Keratinocyte (primary cell): ENCODE data around the gene HSPG2. TPM values are rescaled to one million over a fixed set of nuclear protein-coding genes. Genes with fewer than 3 reads are reported as not detected.
A peak's percentile ranks its signal among the peaks of the same experiment; 100 is the strongest.

Source experiments
- DNase-seq: peaks from one replicate; pipeline ENCODE4 v3.0.0-alpha.2; 2011; ENCODE audit warnings: low read depth, missing footprints, low spot score
- FAIRE-seq: peaks from 2 replicates; lab custom pipeline; 2011; peaks lifted over from hg19 to GRCh38; lab: Jason Lieb, UNC
- H2AFZ ChIP-seq: 2 replicates; pipeline ENCODE4 v1.6.0; 2012; ENCODE audit warnings: low read length, control low read depth, inconsistent platforms; ENCODE audit not compliant: control insufficient read depth
- H3K27ac ChIP-seq: 2 replicates; pipeline ENCODE4 v1.5.1; 2011; ENCODE audit warnings: low read length; ENCODE audit not compliant: control insufficient read depth, insufficient read depth
- H3K27me3 ChIP-seq: 3 replicates; pipeline ENCODE4 v1.6.0; 2011; ENCODE audit warnings: low read length; ENCODE audit not compliant: control insufficient read depth, insufficient read depth; ENCODE audit errors: extremely low read depth
- H3K36me3 ChIP-seq, 2 experiments: 2 replicates in 1 of 2; 3 replicates in 1 of 2; pipeline ENCODE4 v1.5.1; 2011; ENCODE audit warnings: low read length in 2 of 2, mild to moderate bottlenecking in 1 of 2; ENCODE audit not compliant: control insufficient read depth in 2 of 2, insufficient read depth in 2 of 2; ENCODE audit errors: extremely low read depth in 1 of 2
- H3K4me1 ChIP-seq: 3 replicates; pipeline ENCODE4 v1.5.1; 2011; ENCODE audit warnings: low read length; ENCODE audit not compliant: control insufficient read depth, insufficient read depth; ENCODE audit errors: extremely low read depth
- H3K4me2 ChIP-seq: 3 replicates; pipeline ENCODE4 v1.6.0; 2011; ENCODE audit warnings: low read depth, low read length; ENCODE audit not compliant: control insufficient read depth, insufficient read depth; ENCODE audit errors: extremely low read depth
- H3K4me3 ChIP-seq, 3 experiments: fragments of 200-600 bp in 1 of 3; sonication (generic) in 1 of 3; 2 replicates in 2 of 3; 3 replicates in 1 of 3; pipeline ENCODE4 v1.5.1; 2011 to 2016; ENCODE audit warnings: low read length in 3 of 3, mild to moderate bottlenecking in 3 of 3, control low read depth in 2 of 3, inconsistent platforms in 1 of 3, low read depth in 1 of 3, mixed read lengths in 1 of 3, mixed run types in 1 of 3, moderate library complexity in 1 of 3; ENCODE audit not compliant: control insufficient read depth in 2 of 3, insufficient read depth in 2 of 3; ENCODE audit errors: extremely low read depth in 1 of 3
- H3K79me2 ChIP-seq: 2 replicates; pipeline ENCODE4 v1.6.0; 2012; ENCODE audit warnings: low read length; ENCODE audit not compliant: control insufficient read depth, insufficient read depth
- H3K9ac ChIP-seq: 3 replicates; pipeline ENCODE4 v1.6.0; 2011; ENCODE audit warnings: low read length; ENCODE audit not compliant: control insufficient read depth, insufficient read depth; ENCODE audit errors: extremely low read depth
- H3K9me1 ChIP-seq: 3 replicates; pipeline ENCODE4 v1.6.0; 2011; ENCODE audit warnings: low read length; ENCODE audit not compliant: control insufficient read depth, insufficient read depth; ENCODE audit errors: extremely low read depth
- H3K9me3 ChIP-seq: 2 replicates; pipeline ENCODE4 v1.5.1; 2012; ENCODE audit warnings: low read depth, low read length; ENCODE audit not compliant: control insufficient read depth
- H4K20me1 ChIP-seq: 3 replicates; pipeline ENCODE4 v1.6.0; 2011; ENCODE audit warnings: low read length; ENCODE audit not compliant: control insufficient read depth, insufficient read depth; ENCODE audit errors: extremely low read depth
- EZH2 ChIP-seq: IDR thresholded peaks from one replicate; pipeline ENCODE4 v1.6.1; 2012; ENCODE audit warnings: inconsistent platforms, mild to moderate bottlenecking, low read length, moderate library complexity
- dilution Hi-C: fragments of 300-500 bp; cut with MboI; formaldehyde crosslinking; loops from one replicate; pipeline ENCODE4 v1.7.0; 2020; ENCODE audit warnings: low sequenced_read_pairs; ENCODE audit not compliant: extremely low pct_ligation_motif_present
- polyA plus RNA-seq, 5 experiments: library from polyadenylated mRNA; depleted of rRNA in 3 of 5; stranded (reverse) in 3 of 5; stranded (forward) in 1 of 5; unstranded in 1 of 5; fragments of >200 nt; gene quantifications; 1 replicate in 1 of 5; 2 replicates in 3 of 5; 3 replicates in 1 of 5; pipeline versions ENCODE4 v1.2.1 to v1.2.3, GENCODE V29; 2011 to 2012; ENCODE audit warnings: missing spikeins in 2 of 5, low read depth in 1 of 5, low replicate concordance in 1 of 5
- TF ChIP-seq, protein P1 (sequence below), 3 experiments: IDR thresholded peaks in 1 of 3; conservative IDR thresholded peaks in 1 of 3; optimal IDR thresholded peaks in 1 of 3; 2 replicates in 2 of 3; 3 replicates in 1 of 3; pipeline versions ENCODE3 to v1.5.1; 2011; ENCODE audit warnings: low read length in 3 of 3, mild to moderate bottlenecking in 3 of 3, moderate library complexity in 2 of 3, control low read depth in 1 of 3, inconsistent platforms in 1 of 3; ENCODE audit not compliant: insufficient read depth in 2 of 3; ENCODE audit errors: extremely low read depth in 1 of 3

Gene HSPG2
- polyA plus RNA-seq, 1 donor (not counting 4 experiments of a cell fraction or from before 2014, with no cell fraction given) = 9.0 TPM

DNA sequence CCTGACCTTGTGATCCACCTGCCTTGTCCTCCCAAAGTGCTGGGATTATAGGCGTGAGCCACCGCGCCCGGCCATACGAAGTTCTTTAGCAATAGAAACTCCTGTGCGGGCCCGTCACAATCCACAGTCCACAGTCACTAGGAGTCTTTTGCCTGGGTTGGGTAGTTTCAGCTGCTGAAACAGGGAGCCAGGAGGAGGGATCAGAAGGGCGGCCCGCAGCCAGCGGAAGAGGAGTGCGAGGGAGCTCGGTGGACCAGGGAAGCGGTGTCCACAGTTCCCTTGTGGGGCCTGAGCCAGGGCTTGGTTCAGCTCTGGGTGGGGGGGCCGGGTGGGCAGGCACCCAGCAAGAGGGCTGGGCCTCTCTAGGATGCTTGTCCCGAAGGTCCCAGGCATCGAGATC, 17.9 kb upstream of the HSPG2 start:
- Histone ChIP-seq H3K27ac (peak overlapping the region; percentile 67), H3K36me3 (no peaks in the 10 kb centered on the region), H3K9me1 (no peaks in the 10 kb centered on the region), H3K4me3 (no peak overlapping the region), H3K9ac (peak overlapping the region; percentile 61), H3K9me3 (no peaks in the 10 kb centered on the region), H3K4me1 (peaks cover 28% of the 10 kb centered on the region), H3K4me2 (peak overlapping the region; percentile 59), H4K20me1 (no peaks in the 10 kb centered on the region), H3K27me3 (no peaks in the 10 kb centered on the region), H3K79me2 (no peaks in the 10 kb centered on the region), H2AFZ (peak overlapping the region; percentile 78)
- dilution Hi-C loops = no loop called here
- DNase-seq = no peak
- FAIRE-seq = no peak
- TF ChIP-seq, protein P1, sequence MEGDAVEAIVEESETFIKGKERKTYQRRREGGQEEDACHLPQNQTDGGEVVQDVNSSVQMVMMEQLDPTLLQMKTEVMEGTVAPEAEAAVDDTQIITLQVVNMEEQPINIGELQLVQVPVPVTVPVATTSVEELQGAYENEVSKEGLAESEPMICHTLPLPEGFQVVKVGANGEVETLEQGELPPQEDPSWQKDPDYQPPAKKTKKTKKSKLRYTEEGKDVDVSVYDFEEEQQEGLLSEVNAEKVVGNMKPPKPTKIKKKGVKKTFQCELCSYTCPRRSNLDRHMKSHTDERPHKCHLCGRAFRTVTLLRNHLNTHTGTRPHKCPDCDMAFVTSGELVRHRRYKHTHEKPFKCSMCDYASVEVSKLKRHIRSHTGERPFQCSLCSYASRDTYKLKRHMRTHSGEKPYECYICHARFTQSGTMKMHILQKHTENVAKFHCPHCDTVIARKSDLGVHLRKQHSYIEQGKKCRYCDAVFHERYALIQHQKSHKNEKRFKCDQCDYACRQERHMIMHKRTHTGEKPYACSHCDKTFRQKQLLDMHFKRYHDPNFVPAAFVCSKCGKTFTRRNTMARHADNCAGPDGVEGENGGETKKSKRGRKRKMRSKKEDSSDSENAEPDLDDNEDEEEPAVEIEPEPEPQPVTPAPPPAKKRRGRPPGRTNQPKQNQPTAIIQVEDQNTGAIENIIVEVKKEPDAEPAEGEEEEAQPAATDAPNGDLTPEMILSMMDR (optimal IDR thresholded peaks at IDR 0.05 in 1 of 3, IDR thresholded peaks at IDR 0.05 in 1 of 3, conservative IDR thresholded peaks at IDR 0.05 in 1 of 3; ENCODE audit: extremely low read depth in 1 of 3, insufficient read depth in 2 of 3, low read length in 3 of 3) = no peak
- no peak for TF ChIP-seq EZH2

DNA sequence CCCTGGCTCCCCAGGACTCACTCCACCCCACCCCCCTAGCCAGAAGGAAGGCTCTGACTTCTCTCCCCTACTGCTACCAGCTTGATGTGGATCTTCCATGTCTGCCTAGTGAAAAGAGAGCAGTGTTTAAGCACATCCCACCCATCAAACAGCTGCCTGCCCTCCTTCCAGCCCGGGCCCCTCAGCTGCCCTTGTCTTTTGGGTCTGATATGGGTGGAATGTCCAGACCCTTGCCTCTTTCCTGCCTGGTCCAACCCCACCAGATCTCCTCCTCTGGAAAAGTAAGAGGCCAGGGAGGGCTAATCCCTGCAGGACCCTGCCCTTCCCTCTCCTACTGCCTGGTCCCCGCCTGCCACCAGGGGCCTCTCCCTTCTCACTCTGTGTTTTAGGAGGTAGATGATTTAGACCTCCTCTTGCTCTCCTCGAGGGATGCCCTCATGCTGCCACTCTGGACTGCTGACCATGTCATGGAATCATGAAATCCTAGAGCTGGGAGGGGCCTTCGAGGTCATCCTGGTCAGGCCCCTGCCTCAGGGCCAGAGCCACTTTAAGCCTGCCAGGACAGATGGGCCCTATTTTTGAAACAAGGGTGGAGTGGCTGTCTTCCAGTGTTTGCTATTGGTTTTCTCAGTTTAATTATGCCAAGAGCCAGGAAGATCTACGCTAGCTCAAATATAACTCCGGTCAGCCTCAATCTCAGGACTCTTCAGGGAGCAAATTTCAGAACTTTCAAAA, 15.8 kb upstream of the HSPG2 start:
- H2AFZ ChIP-seq = no peak overlapping the region
- H3K27ac ChIP-seq = no peak overlapping the region
- no peaks in the 10 kb centered on the region for H4K20me1 ChIP-seq
- H3K27me3 ChIP-seq = no peaks in the 10 kb centered on the region
- no peaks in the 10 kb centered on the region for H3K79me2 ChIP-seq
- peaks cover 28% of the 10 kb centered on the region for H3K4me1 ChIP-seq
- no peaks in the 10 kb centered on the region for H3K36me3 ChIP-seq
- no peak for DNase-seq
- H3K9me3 ChIP-seq = no peaks in the 10 kb centered on the region
- no peak overlapping the region for H3K4me3 ChIP-seq
- dilution Hi-C loops = no loop called here
- no peak for TF ChIP-seq EZH2
- TF ChIP-seq, protein P1 (optimal IDR thresholded peaks at IDR 0.05 in 1 of 3, IDR thresholded peaks at IDR 0.05 in 1 of 3, conservative IDR thresholded peaks at IDR 0.05 in 1 of 3; ENCODE audit: extremely low read depth in 1 of 3, insufficient read depth in 2 of 3, low read length in 3 of 3) = no peak
- H3K9me1 ChIP-seq = no peaks in the 10 kb centered on the region
- H3K9ac ChIP-seq = no peak overlapping the region
- H3K4me2 ChIP-seq = no peak overlapping the region
- FAIRE-seq = no peak
